ENCODE measurements around the gene CPXM2.

The CPXM2 gene

DNA sequence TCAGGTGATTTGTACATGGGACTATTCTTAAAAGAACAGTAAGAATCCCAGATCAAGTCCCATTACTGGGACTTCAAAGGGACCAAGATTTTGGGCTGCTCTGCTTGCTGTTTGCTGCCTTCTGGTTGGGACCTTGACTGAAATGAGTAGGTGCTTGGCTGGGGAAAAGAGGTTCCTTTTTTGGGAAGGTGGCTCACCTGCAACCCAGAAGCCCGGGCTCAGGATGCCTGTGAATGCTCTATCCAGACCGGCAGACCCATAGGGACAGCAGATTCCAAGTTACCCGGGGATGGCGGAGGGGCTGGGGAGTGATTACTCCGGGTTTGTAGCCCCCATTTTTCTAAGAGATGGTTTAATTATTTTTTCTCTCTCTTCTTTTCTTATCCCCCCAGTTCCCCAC, 104.0 kb downstream of the CPXM2 start:
- Mint-ChIP-seq H3K4me1 (no peaks in the 10 kb centered on the region), H3K36me3 (no peaks in the 10 kb centered on the region), H3K4me3 (no peak overlapping the region), H3K27ac (no peak overlapping the region), H3K27me3 (peaks cover 7% of the 10 kb centered on the region), H3K9me3 (no peaks in the 10 kb centered on the region)

DNA sequence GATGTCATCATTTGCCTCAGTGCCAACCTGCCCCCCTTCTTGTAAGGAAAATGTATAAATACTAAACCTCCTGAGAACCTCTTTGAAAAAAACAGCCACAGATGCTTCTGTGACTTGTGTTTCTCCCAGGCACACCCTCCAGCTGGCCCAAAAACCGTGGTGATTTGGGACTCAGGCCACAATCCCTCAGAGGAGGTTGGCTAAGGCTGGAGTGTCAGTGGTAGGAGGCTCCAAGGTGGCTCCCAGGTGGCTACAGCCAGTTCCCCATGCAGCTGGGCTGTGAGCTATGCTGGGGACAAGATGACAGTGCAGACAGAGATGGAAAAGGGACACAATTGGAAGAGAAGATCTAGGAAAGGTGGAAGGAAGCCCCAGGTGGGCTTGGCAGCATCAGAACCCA, 104.7 kb downstream of the CPXM2 start:
- Mint-ChIP-seq H3K27ac (no peak overlapping the region), H3K9me3 (no peaks in the 10 kb centered on the region), H3K4me1 (no peaks in the 10 kb centered on the region), H3K36me3 (no peaks in the 10 kb centered on the region), H3K27me3 (peaks cover 7% of the 10 kb centered on the region), H3K4me3 (no peak overlapping the region)

DNA sequence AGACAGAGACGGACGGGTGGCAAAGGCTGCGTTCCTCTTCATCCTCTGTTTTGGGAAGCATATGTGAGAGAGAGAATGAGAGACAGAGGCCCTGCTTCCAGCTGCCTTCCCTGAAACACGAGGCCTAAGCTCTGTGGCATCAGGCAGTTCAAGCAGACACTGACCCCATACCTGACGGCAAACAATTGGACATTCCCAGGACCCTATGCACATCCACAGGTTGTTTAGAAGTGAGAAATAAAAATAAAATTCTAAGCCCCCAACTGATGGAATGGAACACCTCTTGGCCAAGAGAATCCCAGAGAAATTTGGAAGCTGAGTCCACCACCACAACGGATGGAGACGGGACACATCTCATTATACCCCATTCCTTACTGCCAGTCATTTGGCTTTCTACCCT, 105.3 kb downstream of the CPXM2 start:
- H3K36me3 Mint-ChIP-seq = no peaks in the 10 kb centered on the region
- no peaks in the 10 kb centered on the region for H3K4me1 Mint-ChIP-seq
- peaks cover 7% of the 10 kb centered on the region for H3K27me3 Mint-ChIP-seq
- no peaks in the 10 kb centered on the region for H3K9me3 Mint-ChIP-seq
- H3K4me3 Mint-ChIP-seq = no peak overlapping the region
- no peak overlapping the region for H3K27ac Mint-ChIP-seq

DNA sequence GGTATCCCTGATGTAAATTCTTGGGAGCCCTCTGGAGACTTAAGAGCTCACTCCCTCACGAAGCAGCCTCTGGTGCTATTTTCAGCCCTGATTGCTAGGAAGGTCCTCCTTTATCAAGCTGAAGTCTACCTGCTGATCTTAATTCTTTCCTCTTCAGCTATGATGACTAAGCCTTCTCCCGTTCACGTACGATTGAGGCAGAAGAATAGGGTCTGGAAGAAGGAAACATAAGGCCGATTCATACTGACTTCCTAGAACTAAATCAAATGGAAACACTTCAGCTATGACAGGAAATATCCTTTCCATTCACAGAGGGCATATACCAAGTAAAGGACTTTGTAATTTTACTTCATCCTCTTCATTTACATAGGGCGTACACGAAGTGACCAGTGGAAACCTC, 107.0 kb downstream of the CPXM2 start:
- Mint-ChIP-seq H3K27ac (no peak overlapping the region), H3K36me3 (no peaks in the 10 kb centered on the region), H3K27me3 (peaks cover 9% of the 10 kb centered on the region), H3K9me3 (no peaks in the 10 kb centered on the region), H3K4me1 (no peaks in the 10 kb centered on the region), H3K4me3 (no peak overlapping the region)

DNA sequence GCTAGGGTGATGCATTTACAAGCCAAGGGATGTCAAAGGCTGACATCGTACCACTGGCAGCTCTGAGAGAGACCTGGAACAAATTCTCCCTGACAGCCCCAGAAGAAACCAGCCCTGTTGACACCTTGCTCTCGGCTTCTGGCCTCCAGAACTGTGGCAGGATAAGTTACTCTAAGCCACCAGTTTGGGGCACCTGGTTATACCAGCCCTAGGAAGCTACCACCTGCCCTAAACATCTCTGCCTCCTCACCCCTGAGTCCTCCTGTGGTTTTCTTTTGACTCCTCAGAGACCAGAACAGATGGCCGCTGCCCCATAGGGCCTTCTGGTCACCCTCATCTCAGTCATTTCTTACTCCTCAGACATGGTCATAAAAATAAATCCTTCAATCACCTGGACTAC, 107.4 kb downstream of the CPXM2 start:
- Mint-ChIP-seq H3K27ac (no peak overlapping the region), H3K27me3 (peaks cover 9% of the 10 kb centered on the region), H3K4me1 (no peaks in the 10 kb centered on the region), H3K4me3 (no peak overlapping the region), H3K36me3 (no peaks in the 10 kb centered on the region), H3K9me3 (no peaks in the 10 kb centered on the region)

DNA sequence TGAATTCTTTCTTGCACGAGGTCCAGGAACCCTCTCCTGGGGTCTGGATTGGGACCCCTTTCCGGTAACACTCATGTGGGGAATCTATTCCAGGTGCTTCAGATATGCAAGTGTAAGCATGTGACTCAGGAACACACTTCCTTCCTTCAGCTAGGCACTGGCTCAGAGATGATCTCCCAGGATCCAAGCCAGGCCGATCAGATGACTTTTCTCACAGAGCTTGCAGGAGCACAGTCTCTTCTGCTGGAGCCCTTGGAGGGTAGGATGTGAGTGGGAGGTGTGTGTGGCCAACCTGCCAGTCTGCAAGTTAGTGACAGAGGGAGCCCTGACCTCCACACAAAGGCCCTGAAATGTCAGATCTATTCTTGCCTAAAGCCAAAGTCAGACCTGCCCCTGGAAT, 108.3 kb downstream of the CPXM2 start:
- Mint-ChIP-seq H3K27ac (no peak overlapping the region), H3K4me1 (no peaks in the 10 kb centered on the region)

DNA sequence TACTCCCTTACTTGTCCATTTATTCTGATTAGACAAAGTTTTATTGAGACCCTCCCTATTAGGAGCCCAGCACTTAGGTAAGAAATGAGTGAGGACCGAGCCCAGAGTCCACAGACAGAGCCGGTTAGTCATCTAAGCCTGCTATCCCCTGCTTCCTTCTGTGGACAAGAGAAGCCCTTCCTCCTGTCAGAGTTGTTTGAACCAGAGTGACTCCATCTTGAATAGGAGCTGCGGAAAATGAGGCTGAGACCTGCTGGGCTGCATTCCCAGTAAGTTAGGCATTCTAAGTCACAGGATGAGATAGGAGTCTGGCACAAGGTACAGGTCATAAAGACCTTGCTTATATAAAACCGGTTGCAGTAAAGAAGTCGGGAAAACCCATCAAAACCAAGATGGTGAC, 109.1 kb downstream of the CPXM2 start:
- no peaks in the 10 kb centered on the region for H3K9me3 Mint-ChIP-seq
- no peak overlapping the region for H3K27ac Mint-ChIP-seq
- no peak overlapping the region for H3K4me3 Mint-ChIP-seq
- H3K4me1 Mint-ChIP-seq = no peaks in the 10 kb centered on the region
- H3K36me3 Mint-ChIP-seq = no peaks in the 10 kb centered on the region
- H3K27me3 Mint-ChIP-seq = peaks cover 11% of the 10 kb centered on the region

More for the DNA sequence above, 108.3 kb downstream of the CPXM2 start:
- H3K9me3 Mint-ChIP-seq = no peaks in the 10 kb centered on the region
- H3K4me3 Mint-ChIP-seq = no peak overlapping the region
- no peaks in the 10 kb centered on the region for H3K36me3 Mint-ChIP-seq
- peaks cover 9% of the 10 kb centered on the region for H3K27me3 Mint-ChIP-seq

DNA sequence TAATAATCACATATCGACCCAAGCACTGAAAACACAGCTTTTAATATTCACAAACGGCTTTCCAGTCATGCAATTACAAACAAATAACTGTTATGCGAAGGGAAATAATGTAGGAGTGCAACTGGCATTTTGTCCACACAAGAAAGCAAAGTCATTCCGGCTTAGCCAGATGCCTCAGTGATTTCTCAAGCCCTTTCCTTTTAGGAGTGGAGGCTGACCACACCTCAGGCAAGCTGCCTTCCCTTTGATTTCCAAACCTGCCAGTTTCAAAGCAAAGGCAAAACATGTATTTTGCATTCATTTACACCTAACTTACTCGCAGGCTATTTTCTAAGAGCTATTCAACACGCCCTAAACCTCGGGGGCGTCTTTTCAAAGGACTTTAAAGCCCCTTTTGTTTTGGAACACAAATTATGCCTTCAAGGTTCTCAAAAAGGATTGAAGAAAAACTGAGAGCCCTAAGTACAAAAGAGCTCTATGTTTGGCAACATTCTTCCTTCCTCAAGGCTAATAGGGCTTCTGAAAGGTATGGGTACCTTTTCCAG, 109.6 kb downstream of the CPXM2 start:
- Mint-ChIP-seq H3K4me1 (no peaks in the 10 kb centered on the region), H3K4me3 (no peak overlapping the region), H3K27me3 (peaks cover 13% of the 10 kb centered on the region), H3K36me3 (no peaks in the 10 kb centered on the region), H3K27ac (no peak overlapping the region), H3K9me3 (no peaks in the 10 kb centered on the region)

DNA sequence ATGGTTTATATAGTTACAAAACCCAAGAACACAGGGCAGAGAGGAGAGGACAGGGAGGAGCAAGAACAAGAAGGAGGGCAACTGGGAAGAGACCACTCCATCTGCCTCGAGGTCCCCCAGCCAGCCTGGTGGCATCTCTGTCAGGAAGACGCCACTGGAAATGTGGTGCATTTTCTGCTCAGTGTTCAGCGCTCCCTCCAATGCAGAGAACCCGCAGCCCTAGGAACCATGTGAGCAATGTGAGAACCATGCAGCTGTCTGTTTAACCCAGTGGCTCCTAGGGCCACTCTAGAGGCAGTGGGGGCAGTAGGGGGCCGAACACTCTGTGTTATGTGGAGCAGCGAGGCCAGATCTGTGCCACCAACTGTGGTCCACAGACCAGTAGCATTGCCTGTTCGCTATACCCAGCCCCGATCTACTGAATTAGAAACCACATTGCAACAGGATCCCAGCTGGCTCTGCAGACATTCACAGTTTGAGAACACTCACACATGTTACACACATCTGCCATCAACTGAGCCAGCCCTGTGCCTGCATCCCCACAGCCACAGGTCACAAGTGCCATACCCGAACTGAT, 110.2 kb downstream of the CPXM2 start:
- Mint-ChIP-seq H3K27me3 (peaks cover 12% of the 10 kb centered on the region), H3K4me1 (no peaks in the 10 kb centered on the region), H3K4me3 (no peak overlapping the region), H3K9me3 (no peaks in the 10 kb centered on the region), H3K27ac (no peak overlapping the region), H3K36me3 (no peaks in the 10 kb centered on the region)

DNA sequence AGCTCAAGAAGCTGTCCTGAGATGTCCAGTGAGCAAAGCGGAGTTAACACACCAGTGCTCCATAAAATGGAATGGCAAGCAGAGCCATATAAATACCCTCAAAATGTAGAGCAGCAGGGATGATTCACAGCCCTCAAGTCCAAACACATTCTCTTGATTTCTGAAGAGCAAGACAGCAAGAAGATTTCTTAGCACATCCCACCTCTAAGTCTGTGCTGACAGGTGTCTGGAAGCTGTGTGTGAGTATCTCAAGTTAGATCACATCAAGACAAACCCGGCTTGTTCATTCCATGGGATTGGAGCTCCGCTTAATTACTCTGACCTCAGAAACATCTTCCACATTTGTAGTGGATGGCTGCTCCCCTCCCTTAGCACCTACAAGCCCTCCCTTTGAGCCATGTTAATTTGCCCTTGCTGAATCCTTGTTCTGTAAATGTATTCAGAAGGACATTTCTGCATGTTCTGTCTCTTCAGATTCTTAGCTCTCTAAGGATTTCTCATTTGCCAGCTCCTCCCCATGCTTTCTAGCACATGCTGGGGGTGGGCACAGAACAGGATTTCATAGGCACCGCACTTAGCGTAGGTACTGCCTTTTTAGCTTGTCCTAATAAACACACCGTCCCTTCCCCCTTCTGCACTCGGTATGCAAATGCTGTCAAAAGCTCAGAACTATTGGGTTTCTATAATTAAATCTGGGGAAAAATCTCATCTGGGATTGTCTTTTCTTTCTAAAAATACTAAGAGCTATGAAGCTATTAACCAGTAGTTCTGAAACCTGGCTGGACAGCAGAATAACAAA, 112.7 kb downstream of the CPXM2 start:
- peaks cover 9% of the 10 kb centered on the region for H3K27me3 Mint-ChIP-seq
- no peaks in the 10 kb centered on the region for H3K4me1 Mint-ChIP-seq
- no peak overlapping the region for H3K4me3 Mint-ChIP-seq
- H3K27ac Mint-ChIP-seq = no peak overlapping the region
- no peaks in the 10 kb centered on the region for H3K36me3 Mint-ChIP-seq
- no peaks in the 10 kb centered on the region for H3K9me3 Mint-ChIP-seq

DNA sequence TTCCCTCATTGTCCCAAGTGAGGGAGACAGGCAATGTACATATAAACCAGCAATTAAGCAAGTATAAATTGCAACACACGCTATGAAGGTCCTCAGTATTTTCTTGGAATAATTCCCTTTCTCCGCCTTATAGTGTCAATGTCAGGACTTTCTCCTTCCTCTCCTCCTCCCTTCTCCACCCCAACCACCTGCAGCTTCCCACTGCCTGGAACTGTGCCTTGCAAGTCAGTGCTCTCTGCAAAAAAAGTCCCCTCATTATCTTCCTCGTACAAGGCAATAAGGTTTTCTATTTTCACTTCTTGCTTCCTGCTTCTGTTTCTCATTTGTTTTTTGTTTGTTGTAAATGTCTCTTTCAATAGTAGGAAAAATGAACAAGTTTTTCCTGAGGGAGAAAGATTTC, 113.7 kb downstream of the CPXM2 start:
- Mint-ChIP-seq H3K9me3 (peaks cover 5% of the 10 kb centered on the region), H3K27ac (no peak overlapping the region), H3K27me3 (peaks cover 8% of the 10 kb centered on the region), H3K4me3 (no peak overlapping the region), H3K4me1 (no peaks in the 10 kb centered on the region), H3K36me3 (no peaks in the 10 kb centered on the region)

DNA sequence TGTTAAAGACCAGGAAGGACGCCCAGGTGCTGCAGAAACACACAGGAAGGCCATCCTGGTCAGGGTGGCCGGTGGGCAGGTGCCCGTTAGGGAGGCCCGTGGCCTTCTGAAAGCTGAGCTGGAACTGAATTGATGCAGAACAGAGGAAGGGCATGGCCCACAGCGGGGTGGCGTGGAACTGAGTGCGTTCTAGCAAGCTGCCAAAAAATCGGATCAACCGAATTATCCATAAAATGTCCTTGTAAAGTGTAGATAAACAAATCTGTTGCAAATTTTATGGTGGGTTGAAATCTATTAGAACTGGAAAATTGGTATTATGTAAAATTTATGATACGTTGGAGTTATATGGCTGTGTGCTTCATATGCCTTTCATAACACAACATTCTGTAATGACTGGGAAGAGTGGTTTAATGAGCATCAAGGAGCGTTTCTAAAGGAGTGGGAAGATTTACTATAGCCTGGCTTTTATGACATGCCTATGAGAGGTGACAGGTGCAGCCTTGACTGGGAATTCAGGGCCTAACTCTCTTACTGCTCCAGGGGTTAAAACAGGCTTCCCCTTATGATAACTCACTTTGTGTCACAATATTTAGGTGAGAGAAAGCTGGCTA, 117.4 kb downstream of the CPXM2 start:
- H3K36me3 Mint-ChIP-seq = no peaks in the 10 kb centered on the region
- peaks cover 5% of the 10 kb centered on the region for H3K9me3 Mint-ChIP-seq
- peaks cover 3% of the 10 kb centered on the region for H3K27me3 Mint-ChIP-seq
- no peaks in the 10 kb centered on the region for H3K4me1 Mint-ChIP-seq
- no peak overlapping the region for H3K4me3 Mint-ChIP-seq
- H3K27ac Mint-ChIP-seq = no peak overlapping the region

DNA sequence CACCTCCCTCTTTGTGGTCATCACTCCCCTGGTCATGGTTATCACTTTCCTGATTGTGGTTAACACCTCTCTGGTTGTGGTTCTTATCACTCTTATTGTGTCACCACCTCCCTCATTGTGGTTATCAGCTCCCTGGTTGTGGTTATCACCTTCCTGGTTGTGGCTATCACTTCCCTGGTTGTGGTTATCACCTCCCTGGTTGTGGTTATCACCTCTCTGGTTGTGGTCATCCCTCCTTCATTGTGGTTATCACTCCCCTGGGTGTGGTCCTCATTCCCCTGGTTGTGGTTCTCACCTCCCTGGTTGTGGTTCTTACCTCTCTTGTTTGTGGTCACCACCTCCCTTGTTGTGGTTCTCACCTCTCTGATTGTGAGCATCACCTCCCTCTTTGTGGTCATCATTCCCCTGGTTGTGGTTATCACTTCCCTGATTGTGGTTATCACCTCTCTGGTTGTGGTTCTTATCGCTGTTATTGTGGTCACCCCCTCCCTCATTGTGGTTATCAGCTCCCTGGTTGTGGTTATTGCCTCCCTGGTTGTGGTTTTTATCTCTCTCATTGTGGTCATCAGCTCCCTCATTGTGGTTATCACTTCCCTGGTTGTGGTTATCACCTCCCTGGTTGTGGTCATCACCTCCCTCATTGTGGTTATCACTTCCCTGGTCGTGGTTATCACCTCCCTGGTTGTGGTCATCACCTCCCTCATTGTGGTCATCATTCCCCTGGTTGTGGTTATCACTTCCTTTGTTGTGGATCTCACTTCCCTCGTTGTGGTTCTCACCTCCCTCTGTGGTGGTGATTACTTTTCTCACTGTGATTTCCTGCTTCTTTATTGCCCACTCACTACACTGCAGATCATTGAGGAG, 118.7 kb downstream of the CPXM2 start:
- Mint-ChIP-seq H3K4me1 (no peaks in the 10 kb centered on the region), H3K27ac (peak overlapping the region; percentile 33), H3K4me3 (peak overlapping the region; percentile 1), H3K9me3 (peaks cover 5% of the 10 kb centered on the region), H3K36me3 (no peaks in the 10 kb centered on the region), H3K27me3 (peaks cover 3% of the 10 kb centered on the region)

DNA sequence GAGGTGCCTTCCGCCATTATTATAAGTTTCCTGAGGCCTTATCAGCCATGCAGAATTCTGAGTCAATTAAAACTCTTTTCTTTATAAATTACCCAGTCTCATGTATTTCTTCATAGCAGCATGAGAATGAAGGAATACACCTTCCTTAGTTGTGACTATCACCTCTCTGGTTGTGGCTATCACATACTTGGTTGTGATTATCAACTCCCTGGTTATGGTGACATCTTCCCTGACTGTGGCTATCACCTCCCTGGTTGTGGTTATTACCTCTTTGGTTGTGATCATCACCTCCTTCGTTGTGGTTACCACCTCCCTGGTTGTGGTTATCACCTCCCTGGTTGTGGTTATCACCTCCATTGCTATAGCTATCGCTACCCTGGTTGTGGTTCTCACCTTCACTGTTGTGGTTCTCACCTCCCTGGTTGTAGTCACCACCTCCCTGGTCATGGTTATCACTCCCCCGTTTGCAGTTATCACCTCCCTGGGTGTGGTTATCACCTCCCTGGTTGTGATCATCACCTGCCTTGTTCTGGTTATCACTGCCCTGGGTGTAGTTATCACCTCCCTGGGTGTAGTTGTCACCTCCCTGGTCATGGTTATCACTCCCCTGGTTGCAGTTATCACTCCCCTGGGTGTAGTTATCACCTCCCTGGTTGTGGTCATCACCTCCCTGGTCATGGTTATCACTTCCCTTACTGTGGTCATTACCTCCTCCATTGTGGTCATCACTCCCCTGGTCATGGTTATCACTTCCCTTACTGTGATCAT, 119.5 kb downstream of the CPXM2 start:
- H3K4me3 Mint-ChIP-seq = no peak overlapping the region
- no peaks in the 10 kb centered on the region for H3K4me1 Mint-ChIP-seq
- H3K9me3 Mint-ChIP-seq = peaks cover 10% of the 10 kb centered on the region
- H3K27ac Mint-ChIP-seq = no peak overlapping the region
- H3K27me3 Mint-ChIP-seq = peaks cover 4% of the 10 kb centered on the region
- H3K36me3 Mint-ChIP-seq = no peaks in the 10 kb centered on the region

DNA sequence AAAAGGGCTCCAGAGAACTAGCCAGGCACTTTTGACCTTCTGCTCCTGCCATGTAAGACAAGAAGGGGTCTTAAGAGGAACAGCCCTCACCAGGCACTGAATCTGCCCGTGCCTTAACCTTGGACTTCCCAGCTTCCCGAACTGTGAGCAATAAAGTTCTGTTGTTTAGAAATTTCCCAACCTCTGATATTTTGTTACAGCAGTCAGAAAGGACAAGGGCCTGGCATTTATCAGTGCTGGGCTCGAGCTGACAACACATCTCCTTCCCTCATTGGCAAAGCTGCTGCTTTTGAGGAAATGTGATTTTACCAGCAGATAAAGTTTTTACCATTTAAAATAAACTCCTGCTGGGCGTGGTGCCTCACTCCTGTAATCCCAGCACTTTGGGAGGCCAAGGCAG, 122.0 kb downstream of the CPXM2 start:
- Mint-ChIP-seq H3K27ac (no peak overlapping the region), H3K27me3 (peaks cover 9% of the 10 kb centered on the region), H3K4me1 (no peaks in the 10 kb centered on the region), H3K4me3 (no peak overlapping the region), H3K9me3 (peaks cover 10% of the 10 kb centered on the region), H3K36me3 (no peaks in the 10 kb centered on the region)

Data from activated naive CD4-positive, alpha-beta T cell treated with anti-CD3 and anti-CD28 coated beads, Interleukin-2, amount 50 U/mL, for 24 hours (primary cell).